Activated CD8-positive, alpha-beta memory T cell treated with anti-CD3 and anti-CD28 coated beads, Interleukin-2, amount 50 U/mL, for 24 hours (primary cell): ENCODE results near the gene VPS13D.

Experiments used
- DNase-seq: peaks from one replicate; pipeline ENCODE4 v3.0.0-alpha.2; 2020; ENCODE audit errors: extremely low read depth

The VPS13D gene

GRCh38 chr1:12491656-12492055 lies 261.8 kb downstream of the VPS13D start:
- DNase-seq = no peak

DNA sequence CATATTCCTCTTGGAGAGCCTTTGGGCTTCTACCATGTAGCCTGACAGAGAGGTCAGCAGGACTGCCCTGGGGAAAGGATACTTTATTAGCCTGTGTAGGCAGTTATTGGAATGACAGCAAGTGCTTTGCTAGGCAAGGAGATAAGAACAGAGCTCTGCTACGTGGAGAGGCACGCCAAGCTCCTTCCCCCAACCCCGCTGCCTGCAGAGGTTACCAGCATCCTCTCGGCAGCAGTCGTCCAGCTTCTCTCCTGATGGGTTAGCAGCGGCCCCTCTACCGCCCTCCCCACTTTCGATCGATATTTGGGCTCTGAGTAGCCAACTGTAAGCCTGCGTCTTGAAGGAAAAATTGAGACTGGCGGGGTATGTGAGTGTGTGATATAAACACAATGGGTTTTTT lies 265.9 kb downstream of the VPS13D start:
- no peak for DNase-seq

DNA sequence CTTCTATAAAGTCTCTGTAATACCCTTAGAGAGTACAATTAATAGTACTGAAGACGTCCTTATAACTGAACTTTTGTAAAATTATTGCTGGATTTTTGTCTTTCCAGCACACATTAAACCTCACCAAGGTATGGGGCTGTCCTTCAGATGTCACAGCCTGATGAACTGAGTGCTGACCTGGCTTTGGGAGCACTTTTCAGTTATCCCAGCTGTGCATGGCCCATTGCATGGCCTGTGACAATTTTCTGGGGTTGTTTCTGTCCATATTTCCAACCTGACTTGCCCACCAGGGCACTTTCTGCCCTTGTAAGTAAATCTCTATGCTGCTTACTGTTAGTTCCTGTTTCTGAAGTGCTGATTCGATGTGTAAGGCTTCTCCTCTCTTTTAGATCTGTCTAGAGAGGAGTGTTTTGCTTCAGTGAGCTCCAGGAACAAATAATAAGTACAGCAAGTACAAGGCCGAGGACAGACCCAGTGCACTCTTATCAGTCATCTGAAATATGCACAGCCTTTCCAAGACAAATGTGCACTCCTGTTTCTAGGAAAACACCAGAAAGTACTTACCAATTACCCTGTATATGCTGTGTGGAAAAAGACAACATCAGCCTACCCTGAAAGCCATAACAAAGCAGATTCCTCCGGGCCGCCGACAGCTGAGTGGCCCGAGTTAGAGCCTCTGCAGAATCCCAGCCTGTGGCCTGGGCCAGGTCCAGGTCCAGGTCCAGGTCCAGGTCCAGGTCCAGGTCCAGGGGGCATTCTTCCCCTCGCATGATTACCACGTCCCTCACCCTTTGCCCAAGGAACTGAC lies 266.5 kb downstream of the VPS13D start:
- no peak for DNase-seq

DNA sequence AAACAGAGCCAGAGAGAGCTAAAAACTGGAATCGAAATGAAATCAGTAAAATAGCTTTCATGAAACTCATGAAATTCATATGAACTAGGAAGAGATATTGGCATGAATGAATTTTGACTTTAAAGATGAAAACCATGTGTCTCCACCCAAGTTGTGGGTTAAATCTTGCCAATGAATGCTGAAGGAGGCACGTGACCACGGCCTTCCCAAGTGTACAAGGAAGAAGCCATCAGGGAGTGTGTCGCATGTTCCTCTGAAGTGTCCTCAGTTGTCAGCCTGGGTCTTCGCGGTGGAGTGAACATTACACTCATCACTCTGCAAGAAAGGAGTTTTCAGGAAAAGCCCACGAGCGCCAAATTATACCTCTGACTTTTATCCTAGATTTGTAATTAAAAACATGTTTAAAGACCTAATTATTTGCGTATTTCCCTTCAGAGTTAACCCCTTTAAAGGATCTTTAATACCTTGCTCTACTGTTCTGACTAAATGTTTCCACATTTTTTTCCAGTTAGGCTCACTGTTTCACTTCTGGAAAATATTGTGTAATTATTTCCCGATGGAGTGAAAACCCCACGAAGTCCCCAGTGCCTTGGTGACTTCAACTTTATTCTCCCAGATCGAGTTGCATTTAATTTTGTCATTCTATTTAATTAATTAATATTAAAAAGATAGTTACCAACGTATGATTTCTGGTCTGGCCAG lies 269.9 kb downstream of the VPS13D start:
- no peak for DNase-seq

DNA sequence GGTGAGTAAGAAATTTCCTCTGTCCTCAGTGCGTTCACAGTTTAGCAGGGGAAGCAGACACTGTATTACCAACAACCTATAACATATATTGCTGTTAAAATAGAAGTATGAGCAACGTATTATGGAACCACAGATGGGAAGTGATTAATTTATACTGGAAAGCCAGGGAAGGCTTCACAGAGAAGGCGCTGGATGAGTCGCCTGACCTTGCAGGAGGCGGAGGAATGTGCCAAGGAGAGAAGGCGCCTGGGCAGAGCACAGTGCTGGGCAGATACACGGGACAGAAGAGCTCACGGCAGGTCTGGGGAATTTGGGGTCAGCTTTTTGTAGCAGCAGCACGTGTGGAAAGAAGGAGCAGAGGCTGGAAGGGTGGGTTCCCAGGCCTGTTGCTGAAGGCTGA lies 271.8 kb downstream of the VPS13D start:
- no peak for DNase-seq

DNA sequence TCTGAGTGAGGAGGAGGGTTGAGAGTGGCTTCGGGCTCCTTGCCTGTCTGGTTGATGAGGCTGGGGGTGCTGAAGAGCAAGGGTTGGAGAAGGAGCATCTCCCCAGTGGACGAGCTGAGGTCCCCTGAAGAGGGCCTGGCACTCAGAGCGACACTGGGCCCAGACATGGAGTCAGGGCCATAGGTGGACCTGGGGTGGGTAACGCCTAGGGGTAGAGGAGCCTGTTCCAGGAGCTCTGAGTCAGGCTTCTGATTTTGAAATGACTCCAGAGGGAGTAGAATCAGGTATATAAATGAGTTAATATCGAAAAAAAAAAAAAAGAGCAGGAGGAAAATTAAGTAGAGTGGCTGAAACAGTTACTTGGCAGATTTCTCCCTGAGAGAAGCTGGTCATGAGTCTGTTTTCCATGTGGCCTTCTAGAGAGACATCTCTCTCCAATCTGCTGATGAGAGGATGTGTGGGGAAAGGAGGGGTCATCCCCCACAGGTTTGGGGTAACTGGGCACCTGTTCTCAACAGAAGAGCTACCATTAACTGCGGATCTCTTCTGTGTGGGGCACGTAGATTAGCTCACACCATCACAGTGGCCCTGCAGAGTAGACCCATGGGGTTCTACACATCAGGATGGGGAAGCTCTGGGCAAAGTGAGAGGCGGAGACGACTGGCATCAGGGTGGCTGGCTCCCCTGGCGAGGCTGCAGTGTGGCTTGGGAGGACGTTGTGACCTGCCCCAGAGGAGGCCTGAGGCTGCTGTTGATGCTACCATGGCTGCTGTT lies 272.7 kb downstream of the VPS13D start:
- DNase-seq = no peak

DNA sequence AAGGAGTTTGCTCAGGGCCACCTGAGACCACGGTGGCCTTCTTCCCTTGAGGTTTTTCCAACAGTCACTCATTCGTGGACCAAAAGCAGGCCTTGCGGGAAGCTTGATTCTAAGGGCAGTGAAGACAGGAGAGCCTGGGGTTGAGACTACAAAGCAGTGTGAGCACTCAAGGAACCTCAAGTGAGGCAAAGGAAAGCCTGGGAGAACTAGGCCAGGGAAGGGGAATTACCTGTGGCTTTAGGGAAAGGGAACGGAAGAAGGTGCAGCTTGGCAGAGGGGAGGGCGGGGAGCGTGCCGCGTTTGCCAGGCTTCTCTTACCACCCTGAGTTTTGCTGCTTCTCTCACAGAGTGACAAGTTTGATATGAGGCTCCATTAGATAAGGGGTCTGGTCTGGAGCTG lies 273.9 kb downstream of the VPS13D start:
- no peak for DNase-seq

- no peak for DNase-seq
These were observed 274.8 kb downstream of the VPS13D start for GRCh38 chr1:12504601-12505000.

DNA sequence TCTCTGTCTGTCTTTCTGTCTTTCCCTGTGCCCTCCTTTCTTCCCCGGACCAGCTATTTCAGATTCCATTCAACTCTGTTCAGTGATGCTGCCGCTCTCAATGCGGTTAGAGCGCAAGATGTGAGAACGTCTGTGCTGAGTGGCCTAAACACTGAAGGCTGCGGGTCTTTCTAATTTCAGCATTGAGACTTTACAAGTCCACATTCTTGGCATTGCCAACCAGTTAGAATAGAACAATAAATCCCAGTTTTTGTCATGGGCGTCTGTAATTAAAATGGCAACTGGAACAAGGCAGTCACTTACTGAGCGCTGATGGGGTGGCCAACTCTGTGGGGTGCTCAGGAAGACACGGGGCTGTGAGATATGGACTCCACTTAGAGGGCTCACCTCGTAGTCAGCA lies 275.4 kb downstream of the VPS13D start:
- no peak for DNase-seq

DNA sequence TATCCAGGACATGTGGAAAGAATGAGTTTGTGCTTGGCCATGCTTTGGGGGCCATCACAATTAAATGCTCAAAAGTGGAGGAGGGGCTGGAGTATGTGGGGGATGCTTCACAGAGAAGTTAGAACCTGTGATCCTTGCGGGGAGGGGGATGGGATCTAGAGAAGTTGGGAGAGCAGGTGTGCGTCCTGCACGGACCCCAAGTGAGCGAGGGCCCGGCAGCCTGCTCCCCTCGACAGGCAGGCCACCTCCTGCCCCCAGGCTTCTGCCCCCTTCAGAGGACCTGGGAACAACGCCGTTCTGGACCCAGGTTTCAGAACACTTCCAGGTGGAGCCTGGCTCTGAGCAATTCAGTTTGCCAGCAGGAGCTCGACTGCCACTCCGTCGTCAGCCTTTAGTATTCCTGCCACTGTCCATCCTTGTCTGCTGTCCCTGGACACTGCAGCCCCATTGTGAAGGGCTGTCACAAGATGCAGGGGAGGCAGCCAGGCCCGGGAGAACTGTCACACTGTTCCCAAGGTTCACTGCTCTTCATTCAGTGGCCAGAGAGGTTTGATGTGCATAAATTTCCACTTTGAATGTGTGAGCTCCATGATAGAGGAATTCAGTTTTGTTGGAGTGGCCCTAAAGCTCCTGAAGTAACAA lies 275.9 kb downstream of the VPS13D start:
- DNase-seq = no peak

- DNase-seq = no peak
These were observed 276.8 kb downstream of the VPS13D start for GRCh38 chr1:12506281-12507280.

GRCh38 chr1:12507631-12508030 lies 277.8 kb downstream of the VPS13D start:
- no peak for DNase-seq

- no peak for DNase-seq
These were observed 279.0 kb downstream of the VPS13D start for GRCh38 chr1:12508849-12509248.

GRCh38 chr1:12511128-12511484 lies 281.3 kb downstream of the VPS13D start:
- no peak for DNase-seq

- DNase-seq = no peak
These were observed 282.0 kb downstream of the VPS13D start for GRCh38 chr1:12511516-12512468.

DNA sequence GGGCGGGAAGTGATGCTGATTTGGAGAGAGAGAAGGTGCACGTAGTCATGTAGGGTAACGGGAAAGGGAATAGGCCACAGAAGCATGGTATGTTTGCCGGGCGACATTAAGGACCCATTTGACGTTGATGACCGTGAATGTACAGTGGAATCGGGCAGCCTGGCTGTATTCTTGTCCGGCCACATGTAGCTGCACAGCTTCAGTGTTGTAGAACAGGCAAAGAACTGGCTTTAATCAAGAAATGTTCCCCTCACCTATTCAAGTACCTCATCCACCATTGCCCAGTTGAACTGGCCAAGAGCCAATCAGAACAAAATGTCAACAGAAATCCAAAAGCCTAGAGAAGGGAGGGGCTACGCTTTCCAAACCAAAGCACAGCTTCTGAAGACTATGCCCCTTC lies 283.4 kb downstream of the VPS13D start:
- DNase-seq = no peak

DNA sequence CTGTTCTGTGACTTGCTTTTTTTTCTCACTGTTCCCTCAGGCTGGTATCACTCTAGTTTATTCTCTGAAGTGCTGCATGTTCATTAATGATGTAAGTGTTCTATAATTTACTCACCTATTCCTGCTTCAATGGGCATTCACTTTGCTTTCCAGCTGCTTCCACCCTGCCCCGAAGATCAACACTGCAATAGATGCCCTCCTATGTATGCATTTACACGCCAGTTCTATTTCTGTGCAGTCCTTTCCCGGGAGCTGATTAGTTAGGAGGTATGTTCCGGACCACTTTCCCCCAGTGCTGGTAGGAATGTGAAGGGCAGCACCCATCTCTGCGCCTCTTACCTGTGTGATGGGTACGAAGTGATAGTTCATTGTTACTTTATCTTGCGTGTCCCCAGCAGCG lies 284.8 kb downstream of the VPS13D start:
- DNase-seq = no peak

DNA sequence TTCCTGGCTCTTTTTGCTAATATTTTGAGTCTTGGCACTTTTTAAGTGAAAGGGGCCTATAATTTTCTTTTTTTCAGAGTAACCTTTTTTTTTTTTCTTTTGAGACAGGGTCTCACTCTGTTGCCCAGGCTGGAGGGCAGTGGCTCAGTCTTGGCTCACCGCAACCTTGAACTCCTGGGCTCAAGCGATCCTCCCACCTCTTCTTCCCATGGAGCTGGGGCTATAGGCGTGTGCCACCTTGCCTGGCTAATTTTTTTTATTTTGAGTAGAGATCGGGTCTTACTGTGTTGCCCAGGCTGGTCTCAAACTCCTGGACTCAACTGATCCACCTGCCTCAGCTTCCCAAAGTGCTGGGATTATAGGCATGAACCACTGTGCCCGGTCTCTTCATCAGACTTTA lies 285.4 kb downstream of the VPS13D start:
- DNase-seq = no peak

DNA sequence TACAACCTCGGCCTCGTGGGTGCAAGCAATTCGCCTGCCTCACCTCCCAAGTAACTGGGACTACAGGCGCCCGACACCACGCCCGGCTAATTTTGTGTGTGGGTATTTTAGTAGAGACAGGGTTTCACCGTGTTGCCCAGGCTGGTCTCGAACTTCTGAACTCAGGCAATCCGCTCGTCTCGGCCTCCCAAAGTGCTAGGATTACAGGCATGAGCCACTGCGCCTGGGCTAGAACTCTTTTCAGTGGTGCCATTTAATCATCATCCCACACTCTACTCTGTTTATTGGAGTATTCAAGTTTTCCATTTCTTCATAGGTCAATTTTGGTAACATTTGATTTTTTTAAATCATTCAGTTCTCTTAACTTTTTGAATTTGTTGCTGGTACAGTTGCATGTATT lies 286.9 kb downstream of the VPS13D start:
- no peak for DNase-seq
